GM19467 (cell line): ENCODE data around the gene CERS6.
"Not testable (repeated sequence)": the region's sequence is repeated elsewhere in the genome, so short reads cannot be mapped to it uniquely, and the experiment has no call there.

ENCODE experiments used
- ATAC-seq: cut with Tn5 transposase; IDR thresholded peaks from one replicate; pipeline ENCODE4 v1.9.1; 2021; ENCODE audit warnings: mild to moderate bottlenecking, moderate library complexity; ENCODE audit not compliant: unreplicated experiment

The CERS6 gene

GRCh38 chr2:168791140-168791539 lies 335.1 kb downstream of the CERS6 start:
- not testable (repeated sequence) for ATAC-seq

- ATAC-seq = no peak
These were observed 337.5 kb downstream of the CERS6 start for GRCh38 chr2:168793596-168793995.

GRCh38 chr2:168794968-168795367 lies 338.9 kb downstream of the CERS6 start:
- no peak for ATAC-seq

GRCh38 chr2:168796090-168796577 lies 340.1 kb downstream of the CERS6 start:
- no peak for ATAC-seq

- ATAC-seq = no peak
These were observed 340.7 kb downstream of the CERS6 start for GRCh38 chr2:168796583-168797285.

- ATAC-seq = no peak
These were observed 341.2 kb downstream of the CERS6 start for GRCh38 chr2:168797286-168797655.

GRCh38 chr2:168798076-168798887 lies 342.2 kb downstream of the CERS6 start:
- ATAC-seq = no peak

- no peak for ATAC-seq
These were observed 342.9 kb downstream of the CERS6 start for GRCh38 chr2:168798888-168799410.

- ATAC-seq = no peak
These were observed 345.4 kb downstream of the CERS6 start for GRCh38 chr2:168801471-168801870.

GRCh38 chr2:168801961-168802858 lies 346.1 kb downstream of the CERS6 start, which contains the start of gene NOSTRIN:
TSS of gene NOSTRIN (plus strand) at chr2:168802637. CDS start at chr2:168802647, 10 bp downstream.
- no peak for ATAC-seq

GRCh38 chr2:168802859-168803725 lies 347.0 kb downstream of the CERS6 start:
- no peak for ATAC-seq

GRCh38 chr2:168804214-168804613 lies 348.1 kb downstream of the CERS6 start:
- ATAC-seq = no peak

- no peak for ATAC-seq
These were observed 349.5 kb downstream of the CERS6 start for GRCh38 chr2:168805615-168806014.

- no peak for ATAC-seq
These were observed 353.5 kb downstream of the CERS6 start for GRCh38 chr2:168809537-168809936.

- no peak for ATAC-seq
These were observed 354.2 kb downstream of the CERS6 start for GRCh38 chr2:168810235-168810634.

- no peak for ATAC-seq
These were observed 355.6 kb downstream of the CERS6 start for GRCh38 chr2:168811696-168812095.

- no peak for ATAC-seq
These were observed 358.0 kb downstream of the CERS6 start for GRCh38 chr2:168814046-168814445.

- no peak for ATAC-seq
These were observed 359.2 kb downstream of the CERS6 start for GRCh38 chr2:168814939-168815907.

GRCh38 chr2:168816369-168816768 lies 360.3 kb downstream of the CERS6 start:
- no peak for ATAC-seq
